SK-N-MC (cell line): ENCODE results near the gene GJB5.

Experiments
- EZH2 ChIP-seq: fragments of 200-600 bp; sonication (generic); IDR thresholded peaks from one replicate; pipeline ENCODE4 v1.6.1; 2017; ENCODE audit warnings: antibody characterized with exemption
- FOXP2 ChIP-seq: optimal IDR thresholded peaks from 2 replicates; pipeline ENCODE3; 2011; ENCODE audit warnings: mild to moderate bottlenecking, moderate library complexity; ENCODE audit not compliant: insufficient read depth; ENCODE audit errors: extremely low read length, control extremely low read depth
- POLR2AphosphoS5 ChIP-seq: IDR thresholded peaks from 2 replicates; pipeline ENCODE4 v1.6.1; 2012; ENCODE audit warnings: mild to moderate bottlenecking, low read depth, low read length, borderline replicate concordance

- TF ChIP-seq EZH2 (no peak), POLR2AphosphoS5 (no peak), FOXP2 (no peak)
These were observed 41.4 kb upstream of the GJB5 start for GRCh38 chr1:34713443-34713842.
